Activated CD4-positive, CD25-positive, alpha-beta regulatory T cell (primary cell): Measurements from ENCODE around the gene NR2F1-AS1.
"Not testable (repeated sequence)": the region's sequence is repeated elsewhere in the genome, so short reads cannot be mapped to it uniquely, and the experiment has no call there.

Source experiments
- DNase-seq, 4 experiments: peaks; one replicate each; lab custom pipeline; 2025; lab: John Stamatoyannopoulos, UW

Gene NR2F1-AS1

GRCh38 chr5:93576994-93577853 lies 3.8 kb downstream of the NR2F1-AS1 start:
- no peak for DNase-seq

GRCh38 chr5:93575461-93576414 lies 5.3 kb downstream of the NR2F1-AS1 start:
- no peak for DNase-seq

- DNase-seq = no peak
Observed at GRCh38 chr5:93574491-93575305, 6.3 kb downstream of the NR2F1-AS1 start.

- no peak for DNase-seq
Observed at GRCh38 chr5:93573354-93574351, 7.4 kb downstream of the NR2F1-AS1 start.

GRCh38 chr5:93572608-93573353 lies 8.2 kb downstream of the NR2F1-AS1 start:
- no peak for DNase-seq

GRCh38 chr5:93572101-93572607 lies 8.9 kb downstream of the NR2F1-AS1 start:
- DNase-seq = no peak

GRCh38 chr5:93571114-93571949 lies 9.7 kb downstream of the NR2F1-AS1 start:
- DNase-seq = no peak

GRCh38 chr5:93570294-93571113 lies 10.5 kb downstream of the NR2F1-AS1 start:
- DNase-seq = no peak

- no peak for DNase-seq
Observed at GRCh38 chr5:93569300-93570160, 11.5 kb downstream of the NR2F1-AS1 start.

GRCh38 chr5:93567424-93567823 lies 13.6 kb downstream of the NR2F1-AS1 start:
- no peak for DNase-seq

- DNase-seq = no peak
Observed at GRCh38 chr5:93566091-93566490, 14.9 kb downstream of the NR2F1-AS1 start.

GRCh38 chr5:93557021-93557604 lies 23.9 kb downstream of the NR2F1-AS1 start:
- DNase-seq = no peak

- not testable (repeated sequence) for DNase-seq
Observed at GRCh38 chr5:93549594-93549993, 31.4 kb downstream of the NR2F1-AS1 start.

GRCh38 chr5:93545872-93546271 lies 35.1 kb downstream of the NR2F1-AS1 start:
- no peak for DNase-seq

GRCh38 chr5:93532370-93532769 lies 48.6 kb downstream of the NR2F1-AS1 start:
- no peak for DNase-seq

- not testable (repeated sequence) for DNase-seq
Observed at GRCh38 chr5:93521815-93522214, 59.2 kb downstream of the NR2F1-AS1 start.
